GM12874 (cell line): Measurements from ENCODE around the gene CRIM1.

Experiments used
- CTCF ChIP-seq: IDR thresholded peaks from 2 replicates; pipeline ENCODE4 v1.5.1; 2011; ENCODE audit warnings: low read depth, mild to moderate bottlenecking, control low read depth, low read length, moderate library complexity; ENCODE audit not compliant: insufficient read depth

The CRIM1 gene

GRCh38 chr2:36445185-36445866 lies 89.7 kb downstream of the CRIM1 start:
- TF ChIP-seq CTCF = no peak

GRCh38 chr2:36446294-36446693 lies 90.7 kb downstream of the CRIM1 start:
- no peak for TF ChIP-seq CTCF

GRCh38 chr2:36449213-36449612 lies 93.6 kb downstream of the CRIM1 start:
- TF ChIP-seq CTCF = no peak

GRCh38 chr2:36449943-36450392 lies 94.4 kb downstream of the CRIM1 start:
- no peak for TF ChIP-seq CTCF

- TF ChIP-seq CTCF = no peak
Measured at GRCh38 chr2:36450466-36451196, 95.1 kb downstream of the CRIM1 start.

GRCh38 chr2:36451512-36451911 lies 95.9 kb downstream of the CRIM1 start:
- no peak for TF ChIP-seq CTCF

- TF ChIP-seq CTCF = no peak
Measured at GRCh38 chr2:36452260-36452659, 96.7 kb downstream of the CRIM1 start.
